ENCODE results near the gene USP12.
A peak's percentile ranks its signal among the peaks of the same experiment; 100 is the strongest.

The USP12 gene

GRCh38 chr13:27026396-27026795, 145.2 kb downstream of the USP12 start:
- H3K4me2 ChIP-seq (ENCODE audit: low read depth, low read length, poor library complexity, severe bottlenecking), result peak overlapping the region; percentile 32
- H3F3A ChIP-seq (ENCODE audit: low read depth), result no peaks in the 10 kb centered on the region
- no peak overlapping the region for H3K4me3 ChIP-seq (ENCODE audit: low read length, poor library complexity, severe bottlenecking)
- no peaks in the 10 kb centered on the region for H4K20me1 ChIP-seq (ENCODE audit: insufficient read depth, low read length, poor library complexity, severe bottlenecking)
- TF ChIP-seq EZH2phosphoT487 (IDR thresholded peaks at IDR 0.05; ENCODE audit: borderline replicate concordance) (no peak), CTCF (conservative IDR thresholded peaks at IDR 0.05; ENCODE audit: low read length) (no peak)
- H3K4me1 ChIP-seq (ENCODE audit: insufficient read depth, low read length, poor library complexity, severe bottlenecking), result peaks cover 12% of the 10 kb centered on the region
- H3K9ac ChIP-seq (ENCODE audit: low read depth, low read length, poor library complexity, severe bottlenecking), result no peak overlapping the region
- no peaks in the 10 kb centered on the region for H3K27me3 ChIP-seq (ENCODE audit: insufficient read depth, low read length, poor library complexity, severe bottlenecking)
- H3K9me2 ChIP-seq (replicated peaks; ENCODE audit: low read depth, low read length), result no peaks in the 10 kb centered on the region
- no peaks in the 10 kb centered on the region for H3K9me3 ChIP-seq (ENCODE audit: insufficient read depth, low read depth, low read length)
- H3K36me3 ChIP-seq (ENCODE audit: insufficient read depth, low read length), result no peaks in the 10 kb centered on the region
- H2AFZ ChIP-seq (ENCODE audit: low read length), result peak overlapping the region; percentile 39; the same call in 1 of the 2 replicates
- H3K79me2 ChIP-seq (ENCODE audit: insufficient read depth, low read length), result no peaks in the 10 kb centered on the region

- Histone ChIP-seq H3K9me2 (replicated peaks; ENCODE audit: low read depth, low read length) (no peaks in the 10 kb centered on the region), H3K4me1 (ENCODE audit: insufficient read depth, low read length, poor library complexity, severe bottlenecking) (peaks cover 12% of the 10 kb centered on the region), H3K9ac (ENCODE audit: low read depth, low read length, poor library complexity, severe bottlenecking) (no peak overlapping the region), H3K27me3 (ENCODE audit: insufficient read depth, low read length, poor library complexity, severe bottlenecking) (no peaks in the 10 kb centered on the region), H2AFZ (ENCODE audit: low read length) (no peak overlapping the region; the same call in 1 of the 2 replicates), H3F3A (ENCODE audit: low read depth) (no peaks in the 10 kb centered on the region), H3K9me3 (ENCODE audit: insufficient read depth, low read depth, low read length) (no peaks in the 10 kb centered on the region), H3K4me2 (ENCODE audit: low read depth, low read length, poor library complexity, severe bottlenecking) (no peak overlapping the region), H3K79me2 (ENCODE audit: insufficient read depth, low read length) (no peaks in the 10 kb centered on the region), H3K4me3 (ENCODE audit: low read length, poor library complexity, severe bottlenecking) (no peak overlapping the region), H3K36me3 (ENCODE audit: insufficient read depth, low read length) (no peaks in the 10 kb centered on the region), H4K20me1 (ENCODE audit: insufficient read depth, low read length, poor library complexity, severe bottlenecking) (no peaks in the 10 kb centered on the region)
- no peak for TF ChIP-seq CTCF (conservative IDR thresholded peaks at IDR 0.05; ENCODE audit: low read length)
Measured at GRCh38 chr13:27024776-27025492, 146.7 kb downstream of the USP12 start.

- Histone ChIP-seq H3K9ac (ENCODE audit: low read depth, low read length, poor library complexity, severe bottlenecking) (no peak overlapping the region), H2AFZ (ENCODE audit: low read length) (no peak overlapping the region), H3K4me2 (ENCODE audit: low read depth, low read length, poor library complexity, severe bottlenecking) (no peak overlapping the region), H3K9me2 (replicated peaks; ENCODE audit: low read depth, low read length) (no peaks in the 10 kb centered on the region), H4K20me1 (ENCODE audit: insufficient read depth, low read length, poor library complexity, severe bottlenecking) (no peaks in the 10 kb centered on the region), H3F3A (ENCODE audit: low read depth) (no peaks in the 10 kb centered on the region), H3K4me1 (ENCODE audit: insufficient read depth, low read length, poor library complexity, severe bottlenecking) (peaks cover 12% of the 10 kb centered on the region), H3K9me3 (ENCODE audit: insufficient read depth, low read depth, low read length) (no peaks in the 10 kb centered on the region), H3K27me3 (ENCODE audit: insufficient read depth, low read length, poor library complexity, severe bottlenecking) (no peaks in the 10 kb centered on the region), H3K36me3 (ENCODE audit: insufficient read depth, low read length) (no peaks in the 10 kb centered on the region), H3K79me2 (ENCODE audit: insufficient read depth, low read length) (no peaks in the 10 kb centered on the region), H3K4me3 (ENCODE audit: low read length, poor library complexity, severe bottlenecking) (no peak overlapping the region)
- TF ChIP-seq CTCF (conservative IDR thresholded peaks at IDR 0.05; ENCODE audit: low read length) (no peak), EZH2phosphoT487 (IDR thresholded peaks at IDR 0.05; ENCODE audit: borderline replicate concordance) (no peak)
Measured at GRCh38 chr13:27024074-27024461, 147.5 kb downstream of the USP12 start.

Measured in Loucy (cell line).